ENCODE measurements around the gene ZNF431.
A peak's percentile ranks its signal among the peaks of the same experiment; 100 is the strongest.
"Not testable (repeated sequence)": the region's sequence is repeated elsewhere in the genome, so short reads cannot be mapped to it uniquely, and the experiment has no call there.

Gene ZNF431

DNA sequence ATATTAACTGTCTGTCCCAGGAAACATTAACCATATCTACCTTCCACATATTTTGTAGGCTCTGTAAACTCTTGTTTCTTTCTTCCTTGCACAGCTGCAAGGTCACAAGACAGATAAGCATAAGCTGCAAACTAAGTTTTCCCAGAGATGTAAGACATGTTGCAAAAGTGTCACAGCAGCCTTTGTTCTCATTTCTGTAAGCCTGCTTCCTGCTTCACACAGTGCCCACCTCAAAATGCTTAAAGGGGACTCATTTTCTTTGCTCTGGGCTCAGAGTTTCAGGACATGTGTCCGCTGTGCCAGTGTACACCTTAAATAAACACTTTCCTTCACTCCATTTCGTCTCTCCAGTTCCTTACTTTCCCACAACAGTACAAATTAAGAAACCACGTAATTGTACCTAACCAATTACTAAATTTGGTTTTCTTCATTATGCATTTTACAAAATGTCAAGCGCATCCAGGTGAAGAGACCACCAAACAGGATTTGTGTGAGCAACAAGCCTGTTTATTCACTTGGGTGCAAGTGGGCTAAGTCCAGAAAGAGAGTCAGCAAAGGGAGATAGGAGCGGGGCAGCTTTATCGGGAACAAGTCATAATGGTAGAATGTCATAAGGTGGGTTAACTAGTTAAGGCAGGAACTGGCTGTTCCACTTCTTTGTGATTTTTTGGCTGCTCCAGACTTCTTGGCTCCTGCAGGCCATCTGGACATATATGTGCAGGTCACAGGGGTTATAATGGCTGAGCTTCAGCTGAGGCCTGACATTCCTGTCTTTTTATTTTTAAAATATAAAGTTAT, 12.7 kb upstream of the ZNF431 start:
- H3K27me3 ChIP-seq (ENCODE audit: insufficient read depth, low read length), result no peaks in the 10 kb centered on the region
- H3K36me3 ChIP-seq (ENCODE audit: insufficient read depth, low read length), result no peaks in the 10 kb centered on the region
- no peaks in the 10 kb centered on the region for H3K4me1 ChIP-seq (ENCODE audit: insufficient read depth, low read length)
- H3K4me3 ChIP-seq (ENCODE audit: low read length), result no peak overlapping the region
- no peaks in the 10 kb centered on the region for H3K9me3 ChIP-seq (ENCODE audit: low read length)
- no peak overlapping the region for H2AFZ ChIP-seq (ENCODE audit: low read depth, low read length)

DNA sequence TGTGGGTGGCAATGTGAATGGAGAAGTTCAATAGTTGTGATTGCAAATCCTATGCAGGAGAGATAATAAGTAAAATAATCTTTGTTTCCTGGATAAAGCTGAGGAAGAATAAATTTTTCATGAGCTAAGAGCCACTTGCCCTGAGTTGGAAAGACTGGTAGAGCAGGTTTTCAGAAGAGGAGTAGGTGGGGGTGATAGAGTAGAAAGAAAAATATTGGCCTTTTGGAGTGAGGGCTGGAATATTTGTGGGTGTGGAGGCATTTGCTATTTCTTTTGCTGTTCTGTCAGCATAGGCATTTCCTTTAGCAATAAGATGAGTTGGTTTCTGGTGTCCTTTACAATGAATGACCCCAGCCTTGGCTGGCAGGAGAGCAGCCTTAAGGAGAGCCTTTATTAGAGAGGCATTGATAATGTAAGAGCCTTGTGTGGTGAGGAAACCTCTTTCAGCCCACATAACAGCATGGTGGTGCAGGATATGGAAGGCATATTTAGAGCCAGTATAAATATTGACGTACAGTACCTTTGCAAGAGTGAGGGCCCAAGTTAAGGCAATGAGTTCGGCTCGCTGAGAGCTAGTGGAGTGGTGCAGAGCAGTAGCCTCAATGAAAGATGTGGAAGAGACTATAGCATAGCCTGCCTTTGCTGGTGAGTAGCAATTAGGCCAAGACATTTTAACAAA, 11.6 kb upstream of the ZNF431 start:
- Histone ChIP-seq H3K27me3 (ENCODE audit: insufficient read depth, low read length) (no peaks in the 10 kb centered on the region), H2AFZ (ENCODE audit: low read depth, low read length) (no peak overlapping the region), H3K9me3 (ENCODE audit: low read length) (no peaks in the 10 kb centered on the region), H3K4me1 (ENCODE audit: insufficient read depth, low read length) (no peaks in the 10 kb centered on the region), H3K36me3 (ENCODE audit: insufficient read depth, low read length) (no peaks in the 10 kb centered on the region), H3K4me3 (ENCODE audit: low read length) (no peak overlapping the region)

DNA sequence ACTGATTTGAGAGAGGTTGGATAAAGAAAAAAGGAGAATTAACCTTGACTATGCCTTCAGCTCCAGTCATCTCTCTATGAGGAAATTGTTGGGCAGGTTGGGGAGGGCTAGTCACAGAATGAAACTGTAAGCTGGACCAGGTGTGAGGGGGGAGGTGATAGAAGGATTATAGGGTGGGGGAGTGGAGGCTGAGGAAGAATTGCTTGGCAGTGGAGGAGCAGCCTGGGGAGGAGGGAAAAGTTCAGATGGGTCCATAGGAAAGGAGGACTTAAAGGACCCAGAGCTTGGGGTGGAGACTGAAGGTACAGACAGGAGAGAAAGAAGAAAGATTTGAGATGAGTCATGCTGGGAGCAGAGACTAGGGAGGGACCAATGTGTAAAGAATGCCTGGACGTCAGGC, 8.2 kb upstream of the ZNF431 start:
- Histone ChIP-seq H3K4me3 (ENCODE audit: low read length) (no peak overlapping the region), H2AFZ (ENCODE audit: low read depth, low read length) (no peak overlapping the region), H3K36me3 (ENCODE audit: insufficient read depth, low read length) (no peaks in the 10 kb centered on the region), H3K27me3 (ENCODE audit: insufficient read depth, low read length) (no peaks in the 10 kb centered on the region), H3K4me1 (ENCODE audit: insufficient read depth, low read length) (no peaks in the 10 kb centered on the region), H3K9me3 (ENCODE audit: low read length) (no peaks in the 10 kb centered on the region)

DNA sequence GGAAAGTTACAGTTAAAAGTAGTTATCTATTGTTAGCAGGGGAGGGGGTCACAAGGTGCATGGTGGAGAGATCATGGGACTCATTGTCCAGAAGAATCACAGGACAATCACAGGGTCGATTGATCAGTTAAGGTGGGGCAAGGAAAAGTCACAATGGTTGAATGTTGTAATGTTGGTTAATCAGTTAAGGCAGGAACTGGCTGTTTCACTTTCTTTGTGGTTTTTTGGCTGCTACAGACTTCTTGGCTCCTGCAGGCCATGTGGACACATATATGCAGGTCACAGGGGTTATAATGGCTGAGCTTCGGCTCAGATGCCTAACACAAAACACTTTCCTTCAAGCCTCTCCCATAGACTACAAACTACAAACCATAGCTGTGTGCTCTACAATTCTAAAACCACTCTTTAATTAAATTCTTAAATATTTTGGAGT, 6.9 kb upstream of the ZNF431 start:
- H3K36me3 ChIP-seq (ENCODE audit: insufficient read depth, low read length), result no peaks in the 10 kb centered on the region
- no peak overlapping the region for H3K4me3 ChIP-seq (ENCODE audit: low read length)
- H3K27me3 ChIP-seq (ENCODE audit: insufficient read depth, low read length), result no peaks in the 10 kb centered on the region
- H3K4me1 ChIP-seq (ENCODE audit: insufficient read depth, low read length), result no peaks in the 10 kb centered on the region
- H2AFZ ChIP-seq (ENCODE audit: low read depth, low read length), result no peak overlapping the region
- H3K9me3 ChIP-seq (ENCODE audit: low read length), result no peaks in the 10 kb centered on the region

DNA sequence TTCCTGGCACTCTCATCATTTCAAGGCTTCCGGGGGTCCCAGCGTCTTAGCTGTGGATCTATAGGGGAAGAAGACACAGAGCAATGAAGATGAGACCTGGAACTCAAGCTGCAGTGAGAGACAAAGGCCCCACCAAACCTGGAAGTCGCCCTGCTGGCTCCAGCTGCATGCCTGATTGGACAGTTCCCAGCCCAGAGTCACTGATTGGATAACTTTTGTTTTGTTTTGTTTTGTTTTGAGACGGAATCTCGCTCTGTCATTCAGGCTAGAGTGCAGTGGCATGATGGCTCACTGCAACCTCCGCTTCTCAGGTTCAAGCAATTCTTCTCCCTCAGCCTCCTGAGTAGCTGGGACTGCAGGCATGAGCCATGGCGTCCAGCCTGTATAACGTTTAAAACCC, 6.4 kb upstream of the ZNF431 start:
- H3K9me3 ChIP-seq (ENCODE audit: low read length), result no peaks in the 10 kb centered on the region
- H3K4me3 ChIP-seq (ENCODE audit: low read length), result no peak overlapping the region
- no peaks in the 10 kb centered on the region for H3K27me3 ChIP-seq (ENCODE audit: insufficient read depth, low read length)
- no peak overlapping the region for H2AFZ ChIP-seq (ENCODE audit: low read depth, low read length)
- H3K36me3 ChIP-seq (ENCODE audit: insufficient read depth, low read length), result no peaks in the 10 kb centered on the region
- H3K4me1 ChIP-seq (ENCODE audit: insufficient read depth, low read length), result no peaks in the 10 kb centered on the region

DNA sequence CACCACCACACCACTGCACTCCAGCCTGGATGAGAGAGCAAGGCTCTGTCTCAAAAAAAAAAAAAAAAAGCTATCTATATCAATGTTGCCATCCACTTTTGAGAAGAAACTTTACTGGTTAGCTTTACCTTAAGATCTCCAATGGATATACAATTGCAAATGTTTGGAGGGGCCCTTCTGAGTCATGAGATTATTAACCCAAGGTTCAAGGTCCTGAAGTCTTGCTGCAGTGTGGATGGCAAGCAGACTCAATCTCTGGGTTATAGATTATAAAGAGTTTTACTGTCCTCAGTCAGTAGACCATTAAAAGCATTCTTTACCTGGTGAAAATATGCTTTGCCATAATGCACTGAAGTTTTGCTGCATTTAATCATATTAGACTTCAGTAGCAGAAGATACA, 3.7 kb upstream of the ZNF431 start:
- Histone ChIP-seq H3K9me3 (ENCODE audit: low read length) (no peaks in the 10 kb centered on the region), H3K4me3 (ENCODE audit: low read length) (no peak overlapping the region), H2AFZ (ENCODE audit: low read depth, low read length) (no peak overlapping the region), H3K27me3 (ENCODE audit: insufficient read depth, low read length) (no peaks in the 10 kb centered on the region), H3K36me3 (ENCODE audit: insufficient read depth, low read length) (no peaks in the 10 kb centered on the region), H3K4me1 (ENCODE audit: insufficient read depth, low read length) (peaks cover 2% of the 10 kb centered on the region)

DNA sequence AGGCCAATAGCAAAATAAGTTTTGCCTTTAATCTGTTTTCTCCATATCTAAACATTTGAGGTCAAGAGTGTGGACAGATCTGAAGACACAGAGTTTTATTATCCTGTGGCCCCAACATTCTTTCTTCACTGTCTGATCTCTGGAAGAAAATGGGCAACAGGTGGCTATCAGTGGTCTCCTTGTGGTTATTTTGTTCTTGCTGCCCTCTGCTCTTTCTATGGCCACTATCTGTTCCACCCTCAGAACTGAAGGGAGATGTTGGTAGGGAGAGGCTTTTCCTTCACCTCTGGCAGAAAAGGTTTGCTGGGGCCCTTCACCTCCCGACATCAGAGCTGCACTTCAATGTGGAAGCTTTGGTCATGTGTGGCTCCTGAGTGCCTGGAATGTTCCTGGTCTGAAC, 834 bp upstream of the ZNF431 start:
- H3K27me3 ChIP-seq (ENCODE audit: insufficient read depth, low read length); H3K4me3 ChIP-seq (ENCODE audit: low read length); H3K4me1 ChIP-seq (ENCODE audit: insufficient read depth, low read length); H2AFZ ChIP-seq (ENCODE audit: low read depth, low read length): not testable (repeated sequence)
- Histone ChIP-seq H3K36me3 (ENCODE audit: insufficient read depth, low read length) (peaks cover 28% of the 10 kb centered on the region), H3K9me3 (ENCODE audit: low read length) (peaks cover 12% of the 10 kb centered on the region)

DNA sequence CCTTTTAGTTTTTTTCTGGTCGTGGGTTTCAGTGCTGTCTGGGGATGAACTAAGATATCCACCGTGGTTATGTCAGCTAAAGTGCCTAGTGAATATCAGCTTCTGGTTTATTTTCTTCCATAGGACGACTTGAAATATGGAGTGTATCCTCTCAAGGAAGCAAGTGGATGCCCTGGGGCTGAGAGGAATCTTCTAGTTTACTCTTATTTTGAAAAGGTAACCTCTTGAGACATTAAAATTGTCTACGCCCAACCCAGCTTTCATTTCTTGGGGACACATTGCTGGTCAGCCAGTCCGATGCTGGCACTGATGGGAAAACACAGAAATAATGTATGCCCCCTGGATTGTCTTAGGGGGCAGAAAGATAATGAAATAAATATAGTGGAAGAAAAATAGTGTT, 1.6 kb downstream of the ZNF431 start:
- peak overlapping the region; percentile 76 for H3K4me3 ChIP-seq (ENCODE audit: low read length)
- H3K27me3 ChIP-seq (ENCODE audit: insufficient read depth, low read length), result no peaks in the 10 kb centered on the region
- no peak overlapping the region for H2AFZ ChIP-seq (ENCODE audit: low read depth, low read length)
- peaks cover 29% of the 10 kb centered on the region for H3K9me3 ChIP-seq (ENCODE audit: low read length)
- peaks cover 7% of the 10 kb centered on the region for H3K4me1 ChIP-seq (ENCODE audit: insufficient read depth, low read length)
- peaks cover 50% of the 10 kb centered on the region for H3K36me3 ChIP-seq (ENCODE audit: insufficient read depth, low read length)

DNA sequence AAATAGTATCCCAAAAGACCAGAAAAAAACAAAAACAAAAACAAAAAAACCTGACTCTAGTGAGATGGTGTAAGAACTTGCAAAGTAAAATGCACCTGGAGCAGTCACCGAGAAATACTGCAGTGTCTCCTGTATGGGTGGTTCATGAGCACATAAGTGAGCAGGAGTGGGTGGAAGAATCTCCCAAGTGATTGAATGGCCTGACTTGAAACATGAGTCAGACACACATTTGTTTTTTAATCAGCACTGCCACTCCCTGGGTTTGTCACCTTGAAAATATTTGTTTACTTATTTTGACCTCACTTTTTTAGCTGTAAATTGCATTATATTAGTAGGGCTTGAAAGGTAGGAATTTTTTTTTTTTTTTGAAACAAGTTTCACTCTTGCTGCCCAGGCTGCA, 2.0 kb downstream of the ZNF431 start:
- H3K27me3 ChIP-seq (ENCODE audit: insufficient read depth, low read length), result no peaks in the 10 kb centered on the region
- no peak overlapping the region for H3K4me3 ChIP-seq (ENCODE audit: low read length)
- H3K4me1 ChIP-seq (ENCODE audit: insufficient read depth, low read length), result peaks cover 7% of the 10 kb centered on the region
- no peak overlapping the region for H2AFZ ChIP-seq (ENCODE audit: low read depth, low read length)
- H3K9me3 ChIP-seq (ENCODE audit: low read length), result peaks cover 32% of the 10 kb centered on the region
- H3K36me3 ChIP-seq (ENCODE audit: insufficient read depth, low read length), result peaks cover 54% of the 10 kb centered on the region

DNA sequence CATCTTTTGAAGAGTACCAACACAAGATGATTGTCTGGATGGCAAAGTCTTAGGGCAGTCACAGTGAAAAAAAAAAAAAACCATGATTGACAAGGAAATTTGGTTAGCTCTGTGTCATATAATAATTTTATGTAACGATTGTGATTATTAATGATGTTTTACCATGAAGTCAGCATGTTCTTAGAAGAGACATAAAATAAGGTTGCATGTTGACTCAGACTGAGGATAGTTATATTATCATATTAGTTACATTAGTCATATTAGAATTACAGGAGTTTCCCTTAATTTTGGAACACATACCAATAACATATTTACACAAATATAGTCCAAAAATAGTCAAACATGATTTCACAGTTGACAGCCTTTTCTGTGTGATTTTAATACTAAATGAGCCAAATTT, 5.7 kb downstream of the ZNF431 start:
- H3K9me3 ChIP-seq (ENCODE audit: low read length), result peaks cover 46% of the 10 kb centered on the region
- H3K4me3 ChIP-seq (ENCODE audit: low read length), result no peak overlapping the region
- peaks cover 7% of the 10 kb centered on the region for H3K4me1 ChIP-seq (ENCODE audit: insufficient read depth, low read length)
- no peak overlapping the region for H2AFZ ChIP-seq (ENCODE audit: low read depth, low read length)
- no peaks in the 10 kb centered on the region for H3K27me3 ChIP-seq (ENCODE audit: insufficient read depth, low read length)
- H3K36me3 ChIP-seq (ENCODE audit: insufficient read depth, low read length), result peaks cover 88% of the 10 kb centered on the region

DNA sequence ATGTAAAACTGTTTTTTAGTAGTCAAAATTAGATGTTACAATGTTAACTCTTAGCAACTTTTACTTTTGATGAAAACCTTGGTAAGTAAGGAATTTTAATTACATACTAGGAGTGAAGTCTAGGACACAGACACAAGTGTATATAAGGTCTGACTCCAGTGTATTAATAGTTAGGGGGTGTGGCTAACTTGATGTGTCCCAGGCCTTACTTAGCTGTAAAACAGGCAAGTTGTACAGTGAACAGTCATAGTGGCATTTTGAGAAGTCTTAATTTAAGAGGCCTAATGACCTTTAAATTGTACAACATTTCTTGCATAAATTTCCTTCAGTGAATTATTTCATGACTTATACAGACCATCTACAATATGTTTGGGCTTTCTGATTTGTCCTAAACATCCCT, 6.8 kb downstream of the ZNF431 start:
- Histone ChIP-seq H3K9me3 (ENCODE audit: low read length) (peaks cover 41% of the 10 kb centered on the region), H3K36me3 (ENCODE audit: insufficient read depth, low read length) (peaks cover 89% of the 10 kb centered on the region), H3K27me3 (ENCODE audit: insufficient read depth, low read length) (no peaks in the 10 kb centered on the region), H2AFZ (ENCODE audit: low read depth, low read length) (no peak overlapping the region), H3K4me1 (ENCODE audit: insufficient read depth, low read length) (no peaks in the 10 kb centered on the region), H3K4me3 (ENCODE audit: low read length) (no peak overlapping the region)

DNA sequence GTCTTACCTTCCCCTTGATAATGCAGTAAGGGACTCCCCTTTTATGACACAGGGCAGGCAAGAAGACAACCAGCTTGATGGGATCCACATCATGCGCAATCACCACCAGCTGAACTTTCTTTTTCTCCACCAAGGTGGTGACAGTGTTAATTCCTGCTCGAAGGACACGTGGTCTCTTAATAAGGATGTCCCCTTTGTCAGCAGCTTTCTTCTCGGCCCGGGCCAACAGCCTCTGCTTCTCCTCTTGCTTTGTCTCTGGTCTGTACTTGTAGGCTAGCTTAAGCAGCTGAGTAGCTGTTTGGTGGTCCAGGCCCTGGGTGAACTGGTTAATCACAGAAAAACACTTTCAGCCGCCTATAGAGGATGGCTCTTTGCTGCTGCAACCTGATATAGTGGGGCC, 8.0 kb downstream of the ZNF431 start:
- no peaks in the 10 kb centered on the region for H3K4me1 ChIP-seq (ENCODE audit: insufficient read depth, low read length)
- H2AFZ ChIP-seq (ENCODE audit: low read depth, low read length), result no peak overlapping the region
- no peak overlapping the region for H3K4me3 ChIP-seq (ENCODE audit: low read length)
- no peaks in the 10 kb centered on the region for H3K27me3 ChIP-seq (ENCODE audit: insufficient read depth, low read length)
- peaks cover 39% of the 10 kb centered on the region for H3K9me3 ChIP-seq (ENCODE audit: low read length)
- peaks cover 77% of the 10 kb centered on the region for H3K36me3 ChIP-seq (ENCODE audit: insufficient read depth, low read length)

DNA sequence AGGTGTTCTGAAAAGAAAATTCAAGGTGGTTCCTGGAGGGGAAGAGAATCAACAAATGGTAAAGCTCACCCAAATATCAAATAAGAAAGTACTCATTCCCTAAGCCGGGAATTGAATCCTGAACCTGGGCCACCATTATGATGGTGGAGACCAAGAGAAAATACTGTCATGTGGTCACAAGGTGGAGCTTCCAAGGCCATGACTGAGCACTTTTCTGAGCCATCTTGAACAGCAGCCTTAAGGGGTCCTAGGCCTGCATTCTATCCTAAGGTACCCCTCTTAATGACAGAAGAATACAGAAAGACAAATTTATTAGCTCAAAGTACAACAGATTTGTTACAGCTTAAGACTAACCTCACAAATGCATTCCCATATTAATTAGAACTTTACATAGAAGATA, 9.6 kb downstream of the ZNF431 start:
- peaks cover 44% of the 10 kb centered on the region for H3K9me3 ChIP-seq (ENCODE audit: low read length)
- H3K36me3 ChIP-seq (ENCODE audit: insufficient read depth, low read length), result peaks cover 69% of the 10 kb centered on the region

More for the DNA sequence above, 9.6 kb downstream of the ZNF431 start:
- Histone ChIP-seq H3K4me3 (ENCODE audit: low read length) (no peak overlapping the region), H3K27me3 (ENCODE audit: insufficient read depth, low read length) (no peaks in the 10 kb centered on the region), H3K4me1 (ENCODE audit: insufficient read depth, low read length) (no peaks in the 10 kb centered on the region), H2AFZ (ENCODE audit: low read depth, low read length) (no peak overlapping the region)

Data from neuron (in vitro differentiated cells).